Stimulated activated naive CD8-positive, alpha-beta T cell treated with anti-CD3 and anti-CD28 coated beads, Interleukin-15, Interleukin-2, amounts not matched to agents 100 U/mL and 50 U/mL, for 24 hours (primary cell): ENCODE data around the gene AKR1B15.
A peak's percentile ranks its signal among the peaks of the same experiment; 100 is the strongest.
"Not testable (repeated sequence)": the region's sequence is repeated elsewhere in the genome, so short reads cannot be mapped to it uniquely, and the experiment has no call there.

Source experiments
- ATAC-seq: fragments of 150-1000 bp; cut with Tn5 transposase; one replicate; pipeline ENCODE4 v1.10.0; 2021
- DNase-seq: peaks from one replicate; pipeline ENCODE4 v3.0.0; 2021

The AKR1B15 gene

GRCh38 chr7:134532954-134533218 is 16.0 kb upstream of the AKR1B15 start:
- no peak for DNase-seq
- ATAC-seq = no peak

DNA sequence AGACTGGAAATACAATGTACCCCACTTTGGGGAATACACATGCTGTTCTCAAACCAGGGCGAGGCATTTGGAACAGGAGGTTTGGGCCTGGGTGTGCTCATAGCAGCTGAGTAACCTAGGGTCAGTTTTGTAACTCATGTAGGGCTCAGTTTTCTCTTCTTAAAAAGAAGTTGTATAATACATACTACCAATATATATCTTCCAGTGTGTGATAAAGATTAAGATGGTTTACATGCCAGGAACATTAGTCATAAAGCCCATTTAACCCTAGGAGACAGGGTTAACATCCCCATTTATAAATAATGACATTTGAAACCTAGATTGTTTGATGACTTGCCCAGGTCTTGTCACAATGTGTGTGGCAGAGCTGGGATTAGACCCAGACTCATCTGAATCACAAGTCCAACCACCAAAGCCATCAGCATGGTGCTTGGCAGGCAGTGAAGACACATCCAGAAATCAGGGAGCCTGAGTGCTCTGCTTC is 15.6 kb upstream of the AKR1B15 start:
- DNase-seq (no peak), ATAC-seq (no peak)

DNA sequence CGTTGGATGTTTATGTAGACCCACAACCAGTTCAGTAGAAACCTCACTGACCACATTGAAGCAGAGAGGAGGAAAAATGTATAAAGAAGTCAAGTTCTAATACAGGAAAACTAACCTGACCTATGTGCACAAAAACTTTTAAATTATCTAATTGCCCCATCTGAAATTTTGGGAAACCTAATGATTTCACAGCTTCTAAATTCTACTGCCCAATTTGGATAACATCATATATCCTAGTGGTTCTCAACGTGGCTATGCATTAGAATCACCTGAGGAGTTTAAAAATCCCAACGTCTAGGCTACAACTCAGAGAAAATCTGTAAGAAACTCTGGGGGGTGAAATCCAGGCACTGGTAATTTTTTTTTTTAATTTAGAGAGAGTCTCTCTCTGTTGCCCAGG is 14.3 kb upstream of the AKR1B15 start:
- no peak for DNase-seq
- no peak for ATAC-seq

DNA sequence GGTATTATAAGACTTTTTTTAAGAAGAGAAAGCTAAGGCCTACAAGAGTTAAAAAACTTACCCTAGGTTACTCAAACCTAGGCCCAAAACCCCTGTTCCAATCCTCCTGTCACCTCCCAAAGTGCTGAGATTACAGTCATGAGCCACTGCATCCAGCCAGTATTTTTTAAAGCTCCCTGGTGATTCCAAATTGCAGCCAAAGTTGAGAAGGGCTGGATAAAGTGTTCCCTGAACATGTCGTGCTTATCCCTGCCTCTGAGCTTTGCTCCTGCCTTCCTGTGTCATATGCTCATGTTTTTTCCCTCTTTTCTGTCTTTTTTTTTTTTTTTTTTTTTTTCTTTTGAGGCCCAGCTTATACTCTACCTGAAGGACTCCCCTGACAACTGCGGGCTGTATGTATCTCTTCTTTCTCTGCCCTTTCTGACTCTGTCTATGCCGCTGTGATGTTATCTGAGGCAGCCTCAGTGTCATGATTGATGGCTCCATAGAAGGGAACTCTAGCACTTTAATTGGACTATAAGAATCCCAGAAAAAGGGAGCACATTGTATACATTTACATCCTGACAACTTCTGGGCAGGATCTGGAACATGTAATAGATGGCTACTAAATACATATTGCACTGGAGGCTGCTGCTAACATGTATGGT is 13.5 kb upstream of the AKR1B15 start:
- DNase-seq (no peak), ATAC-seq (no peak)

DNA sequence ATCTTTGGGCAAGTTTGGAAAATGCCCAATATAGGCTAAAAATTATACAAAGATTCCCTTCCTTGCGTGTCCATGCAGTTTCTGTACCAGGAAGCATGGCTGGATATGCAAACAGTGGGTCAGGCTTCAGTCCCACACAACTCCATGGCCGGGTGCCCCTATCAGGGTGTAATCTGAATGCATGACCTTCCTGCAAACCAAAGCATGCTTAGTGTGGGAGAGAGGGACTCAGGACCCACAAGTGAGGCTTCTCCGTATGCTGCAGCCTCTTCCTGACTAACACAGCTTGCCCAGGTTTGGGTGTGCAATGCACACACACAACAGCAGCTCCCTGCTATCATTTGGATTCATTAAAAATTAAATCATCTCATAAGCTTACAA is 13.0 kb upstream of the AKR1B15 start:
- no peak for DNase-seq
- ATAC-seq = no peak

- not testable (repeated sequence) for ATAC-seq, DNase-seq
Observed at GRCh38 chr7:134536558-134536957, 12.4 kb upstream of the AKR1B15 start.

DNA sequence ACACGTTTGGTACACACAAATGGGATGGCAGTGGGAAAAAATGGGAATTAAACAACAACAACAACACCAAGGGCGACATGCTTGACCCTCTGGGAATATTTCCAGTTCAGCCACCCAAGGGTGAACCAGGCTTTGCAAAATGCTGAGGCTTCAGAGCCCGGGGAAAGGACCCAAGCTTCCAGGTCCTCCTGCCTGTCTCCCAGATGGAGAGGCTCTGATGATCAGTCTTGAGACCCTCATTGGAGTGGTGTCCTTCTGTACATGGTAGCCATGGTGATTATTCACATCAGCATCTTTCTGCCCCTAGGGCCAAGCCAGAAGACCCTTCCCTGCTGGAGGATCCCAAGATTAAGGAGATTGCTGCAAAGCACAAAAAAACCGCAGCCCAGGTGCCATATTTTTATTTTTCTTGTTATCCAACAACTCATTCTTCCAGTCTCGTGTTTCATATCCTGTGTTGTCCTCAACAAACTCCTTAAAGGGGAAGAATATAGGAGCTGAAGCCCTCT is 11.6 kb upstream of the AKR1B15 start:
- ATAC-seq, DNase-seq: not testable (repeated sequence)

GRCh38 chr7:134539380-134540004 is 9.4 kb upstream of the AKR1B15 start:
- ATAC-seq (no peak), DNase-seq (no peak)

GRCh38 chr7:134541501-134542194 is 7.3 kb upstream of the AKR1B15 start:
- ATAC-seq, DNase-seq: not testable (repeated sequence)

GRCh38 chr7:134542195-134542771 is 6.6 kb upstream of the AKR1B15 start:
- ATAC-seq (no peak), DNase-seq (no peak)

- ATAC-seq = no peak
- no peak for DNase-seq
Observed at GRCh38 chr7:134545380-134545779, 3.5 kb upstream of the AKR1B15 start.

GRCh38 chr7:134545918-134546317 is 3.0 kb upstream of the AKR1B15 start:
- no peak for ATAC-seq
- no peak for DNase-seq

- no peak for ATAC-seq
Observed at GRCh38 chr7:134546955-134547354, 2.0 kb upstream of the AKR1B15 start.

DNA sequence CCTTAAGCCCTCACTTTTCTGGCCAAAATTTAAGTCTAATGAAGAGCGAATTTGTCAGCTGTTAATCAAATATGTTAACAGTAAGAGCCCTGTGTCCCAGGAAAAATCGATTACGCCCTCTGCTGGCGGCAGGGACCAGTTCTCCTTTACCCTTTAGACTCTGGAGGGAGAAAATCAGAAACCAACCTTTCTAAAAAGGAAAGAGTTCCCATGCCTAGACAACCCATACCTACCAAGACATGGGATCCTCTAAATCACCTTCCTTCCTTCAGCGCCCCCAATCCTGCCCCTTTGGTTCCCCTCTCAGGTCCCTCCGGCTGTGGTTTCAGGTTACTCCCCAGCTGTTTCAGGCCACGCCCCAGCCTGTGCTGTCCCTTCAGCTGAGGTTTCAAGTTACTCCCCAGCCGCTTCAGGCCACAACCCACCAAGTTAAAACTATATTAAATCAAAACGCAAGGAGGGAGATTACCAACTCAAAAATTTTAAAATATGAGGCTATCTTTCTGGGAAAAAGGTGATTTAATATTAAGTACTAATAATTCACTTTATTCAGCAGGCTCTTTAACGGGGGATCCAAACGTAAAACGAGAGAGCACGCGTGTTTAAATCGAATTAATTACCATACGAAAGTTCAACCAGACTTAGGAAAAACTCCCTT is 1.4 kb upstream of the AKR1B15 start:
- ATAC-seq (peak; percentile 58), DNase-seq (peak; percentile 79)

More at GRCh38 chr7:134546955-134547354, 2.0 kb upstream of the AKR1B15 start:
- DNase-seq = no peak

GRCh38 chr7:134549366-134549765 is 456 bp downstream of the AKR1B15 start:
- ATAC-seq = no peak
- no peak for DNase-seq

GRCh38 chr7:134552105-134552504 is 3.2 kb downstream of the AKR1B15 start:
- no peak for ATAC-seq
- no peak for DNase-seq

- ATAC-seq = no peak
- no peak for DNase-seq
Observed at GRCh38 chr7:134553976-134554375, 5.1 kb downstream of the AKR1B15 start.

GRCh38 chr7:134554417-134554966 is 5.6 kb downstream of the AKR1B15 start:
- no peak for ATAC-seq
- no peak for DNase-seq

DNA sequence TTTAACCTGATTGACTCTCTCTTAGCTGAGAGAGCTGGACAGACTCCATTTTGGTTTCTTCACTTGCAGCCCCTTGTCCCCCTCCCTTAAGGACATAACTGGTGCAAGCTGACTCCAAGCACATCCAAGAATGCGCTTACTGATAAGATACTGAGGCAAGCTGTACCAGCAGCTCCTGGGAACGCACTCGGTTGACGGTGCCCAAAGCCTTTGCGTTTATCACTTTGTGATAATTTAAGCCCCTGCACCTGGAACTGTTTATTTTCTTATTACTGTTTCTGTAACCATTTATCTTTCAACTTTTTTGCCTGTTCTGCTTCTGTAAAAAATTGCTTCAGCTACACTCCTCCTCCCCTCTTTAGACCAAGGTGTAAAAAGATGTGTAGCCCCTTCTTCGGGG is 8.5 kb downstream of the AKR1B15 start:
- ATAC-seq (no peak), DNase-seq (no peak)

DNA sequence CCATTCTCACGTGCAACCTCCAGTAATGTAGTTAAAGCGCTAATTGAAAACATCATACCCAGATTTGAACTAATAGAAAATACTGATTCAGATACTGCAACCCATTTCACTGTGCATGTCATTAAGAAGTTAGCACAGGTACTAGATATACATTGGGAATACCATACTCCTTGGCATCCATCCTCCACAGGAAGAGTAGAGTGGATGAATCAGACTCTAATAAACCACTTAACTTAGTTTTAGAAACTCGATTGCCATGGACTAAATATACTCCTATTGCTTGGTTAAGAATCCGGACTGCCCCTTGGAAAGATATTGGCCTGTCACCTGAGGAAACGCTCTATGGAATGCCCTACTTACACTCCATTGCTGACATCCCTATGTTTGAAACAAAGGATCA is 9.5 kb downstream of the AKR1B15 start:
- DNase-seq (no peak), ATAC-seq (no peak)

DNA sequence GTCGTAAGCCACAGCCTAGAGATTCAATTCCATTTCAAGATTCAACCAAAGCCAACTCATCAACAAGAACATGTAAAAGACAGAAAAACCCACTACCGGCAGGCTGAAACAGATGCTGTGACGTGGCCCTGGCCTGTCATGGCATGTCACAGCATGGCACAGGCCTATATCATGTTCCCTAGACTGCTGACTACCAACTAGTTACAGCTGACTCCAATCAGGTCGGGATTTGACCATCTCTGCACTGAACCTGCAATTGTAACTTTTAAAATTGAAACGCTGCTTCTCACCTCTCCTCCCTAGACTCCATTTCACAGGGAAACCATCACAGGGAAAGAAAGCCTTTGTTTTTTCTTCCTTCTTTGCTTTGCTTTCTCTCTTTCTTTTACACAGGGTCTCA is 12.7 kb downstream of the AKR1B15 start:
- not testable (repeated sequence) for DNase-seq, ATAC-seq

DNA sequence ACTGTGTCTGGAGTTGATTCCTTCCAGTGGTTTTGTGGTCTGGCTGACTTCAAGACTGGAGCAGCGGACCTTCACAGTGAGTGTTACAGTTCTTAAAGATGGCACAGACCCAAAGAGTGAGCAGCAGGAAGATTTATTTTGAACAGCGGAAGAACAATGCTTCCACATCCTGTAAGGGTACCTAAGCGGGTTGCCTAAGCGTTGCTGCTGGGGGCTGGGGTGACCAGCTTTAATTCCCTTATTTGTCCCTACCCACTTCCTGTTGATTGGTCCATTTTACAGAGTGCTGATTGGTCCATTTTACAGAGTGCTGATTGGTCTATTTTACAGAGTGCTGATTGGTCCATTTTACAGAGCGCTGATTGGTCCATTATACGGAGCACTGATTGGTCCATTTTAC is 13.2 kb downstream of the AKR1B15 start:
- no peak for ATAC-seq

More for the DNA sequence above, 13.2 kb downstream of the AKR1B15 start:
- no peak for DNase-seq
